ENCODE results near the gene CDK9.
"Not testable (repeated sequence)": the region's sequence is repeated elsewhere in the genome, so short reads cannot be mapped to it uniquely, and the experiment has no call there.

CDK9 gene

GRCh38 chr9:127832248-127832647, 46.4 kb downstream of the CDK9 start:
- H3K4me3 ChIP-seq (ENCODE audit: insufficient read length, low read depth) = no peak overlapping the region
- DNase-seq (ENCODE audit: low read depth, low spot score) = no peak
- H3K9me3 ChIP-seq (ENCODE audit: insufficient read depth, low read length) = no peaks in the 10 kb centered on the region
- peaks cover 20% of the 10 kb centered on the region for H3K4me1 ChIP-seq (ENCODE audit: insufficient read depth, insufficient read length)
- H3K36me3 ChIP-seq (ENCODE audit: insufficient read depth, insufficient read length, low read length) = no peaks in the 10 kb centered on the region
- TF ChIP-seq ZNF274 (IDR thresholded peaks at IDR 0.05; ENCODE audit: low read depth, low read length) (no peak), SUZ12 (IDR thresholded peaks at IDR 0.05; ENCODE audit: extremely low read depth, insufficient read depth, insufficient read length) (no peak), YY1 (IDR thresholded peaks at IDR 0.05; ENCODE audit: insufficient read depth, insufficient read length) (no peak)
- peaks cover 5% of the 10 kb centered on the region for H3K27me3 ChIP-seq (ENCODE audit: insufficient read depth, insufficient read length)
- no peak overlapping the region for H3K9ac ChIP-seq (ENCODE audit: insufficient read length, low read depth)

- H3K27me3 ChIP-seq (ENCODE audit: insufficient read depth, insufficient read length) = no peaks in the 10 kb centered on the region
- H3K36me3 ChIP-seq (ENCODE audit: insufficient read depth, insufficient read length, low read length) = no peaks in the 10 kb centered on the region
- no peak for TF ChIP-seq ZNF274 (IDR thresholded peaks at IDR 0.05; ENCODE audit: low read depth, low read length)
- TF ChIP-seq YY1 (IDR thresholded peaks at IDR 0.05; ENCODE audit: insufficient read depth, insufficient read length) = no peak
- TF ChIP-seq SUZ12 (IDR thresholded peaks at IDR 0.05; ENCODE audit: extremely low read depth, insufficient read depth, insufficient read length) = no peak
- peaks cover 25% of the 10 kb centered on the region for H3K4me1 ChIP-seq (ENCODE audit: insufficient read depth, insufficient read length)
- no peak for DNase-seq (ENCODE audit: low read depth, low spot score)
- no peaks in the 10 kb centered on the region for H3K9me3 ChIP-seq (ENCODE audit: insufficient read depth, low read length)
- no peak overlapping the region for H3K4me3 ChIP-seq (ENCODE audit: insufficient read length, low read depth)
- H3K9ac ChIP-seq (ENCODE audit: insufficient read length, low read depth) = no peak overlapping the region
Observed at GRCh38 chr9:127833555-127833954, 47.7 kb downstream of the CDK9 start.

GRCh38 chr9:127835991-127836516, 50.2 kb downstream of the CDK9 start:
- Histone ChIP-seq H3K27me3 (ENCODE audit: insufficient read depth, insufficient read length) (no peaks in the 10 kb centered on the region), H3K36me3 (ENCODE audit: insufficient read depth, insufficient read length, low read length) (no peaks in the 10 kb centered on the region), H3K9ac (ENCODE audit: insufficient read length, low read depth) (peak overlapping the region; percentile 46), H3K9me3 (ENCODE audit: insufficient read depth, low read length) (no peaks in the 10 kb centered on the region), H3K4me3 (ENCODE audit: insufficient read length, low read depth) (no peak overlapping the region), H3K4me1 (ENCODE audit: insufficient read depth, insufficient read length) (peaks cover 24% of the 10 kb centered on the region)
- no peak for DNase-seq (ENCODE audit: low read depth, low spot score)
- TF ChIP-seq YY1 (IDR thresholded peaks at IDR 0.05; ENCODE audit: insufficient read depth, insufficient read length) (no peak), ZNF274 (IDR thresholded peaks at IDR 0.05; ENCODE audit: low read depth, low read length) (no peak), SUZ12 (IDR thresholded peaks at IDR 0.05; ENCODE audit: extremely low read depth, insufficient read depth, insufficient read length) (no peak)

GRCh38 chr9:127836561-127836960, 50.7 kb downstream of the CDK9 start:
- H3K4me1 ChIP-seq (ENCODE audit: insufficient read depth, insufficient read length) = peaks cover 24% of the 10 kb centered on the region
- not testable (repeated sequence) for H3K4me3 ChIP-seq (ENCODE audit: insufficient read length, low read depth); H3K9me3 ChIP-seq (ENCODE audit: insufficient read depth, low read length); H3K9ac ChIP-seq (ENCODE audit: insufficient read length, low read depth); DNase-seq (ENCODE audit: low read depth, low spot score); H3K36me3 ChIP-seq (ENCODE audit: insufficient read depth, insufficient read length, low read length); H3K27me3 ChIP-seq (ENCODE audit: insufficient read depth, insufficient read length)

- H3K9ac ChIP-seq (ENCODE audit: insufficient read length, low read depth) = no peak overlapping the region
- TF ChIP-seq SUZ12 (IDR thresholded peaks at IDR 0.05; ENCODE audit: extremely low read depth, insufficient read depth, insufficient read length) = no peak
- no peak for TF ChIP-seq YY1 (IDR thresholded peaks at IDR 0.05; ENCODE audit: insufficient read depth, insufficient read length)
- TF ChIP-seq ZNF274 (IDR thresholded peaks at IDR 0.05; ENCODE audit: low read depth, low read length) = no peak
- H3K36me3 ChIP-seq (ENCODE audit: insufficient read depth, insufficient read length, low read length) = no peaks in the 10 kb centered on the region
- H3K9me3 ChIP-seq (ENCODE audit: insufficient read depth, low read length) = no peaks in the 10 kb centered on the region
- no peak overlapping the region for H3K4me3 ChIP-seq (ENCODE audit: insufficient read length, low read depth)
- H3K4me1 ChIP-seq (ENCODE audit: insufficient read depth, insufficient read length) = peaks cover 24% of the 10 kb centered on the region
- DNase-seq (ENCODE audit: low read depth, low spot score) = no peak
- no peaks in the 10 kb centered on the region for H3K27me3 ChIP-seq (ENCODE audit: insufficient read depth, insufficient read length)
Observed at GRCh38 chr9:127837346-127837745, 51.5 kb downstream of the CDK9 start.

GRCh38 chr9:127838375-127839078, 52.7 kb downstream of the CDK9 start:
- DNase-seq (ENCODE audit: low read depth, low spot score) = no peak
- Histone ChIP-seq H3K27me3 (ENCODE audit: insufficient read depth, insufficient read length) (no peaks in the 10 kb centered on the region), H3K9me3 (ENCODE audit: insufficient read depth, low read length) (no peaks in the 10 kb centered on the region), H3K9ac (ENCODE audit: insufficient read length, low read depth) (peak overlapping the region; percentile 12), H3K4me1 (ENCODE audit: insufficient read depth, insufficient read length) (peaks cover 24% of the 10 kb centered on the region), H3K4me3 (ENCODE audit: insufficient read length, low read depth) (no peak overlapping the region), H3K36me3 (ENCODE audit: insufficient read depth, insufficient read length, low read length) (no peaks in the 10 kb centered on the region)
- TF ChIP-seq SUZ12 (IDR thresholded peaks at IDR 0.05; ENCODE audit: extremely low read depth, insufficient read depth, insufficient read length) (no peak), ZNF274 (IDR thresholded peaks at IDR 0.05; ENCODE audit: low read depth, low read length) (no peak), YY1 (IDR thresholded peaks at IDR 0.05; ENCODE audit: insufficient read depth, insufficient read length) (no peak)
